ENCODE data around the gene DPPA2. TPM values are rescaled to one million over a fixed set of nuclear protein-coding genes. Genes with fewer than 3 reads are reported as not detected.
"Not testable (repeated sequence)": the region's sequence is repeated elsewhere in the genome, so short reads cannot be mapped to it uniquely, and the experiment has no call there.

Gene DPPA2
- total RNA-seq (2022), result not detected in 2 replicates
- not detected for Bru-seq, nascent RNA
- BruChase-seq, experiment 1, labeled RNA remaining after a 6-hour chase, result not detected
- not detected for BruChase-seq, experiment 2, labeled RNA remaining after a 2-hour chase
- long read RNA-seq, result 0 reads

DNA sequence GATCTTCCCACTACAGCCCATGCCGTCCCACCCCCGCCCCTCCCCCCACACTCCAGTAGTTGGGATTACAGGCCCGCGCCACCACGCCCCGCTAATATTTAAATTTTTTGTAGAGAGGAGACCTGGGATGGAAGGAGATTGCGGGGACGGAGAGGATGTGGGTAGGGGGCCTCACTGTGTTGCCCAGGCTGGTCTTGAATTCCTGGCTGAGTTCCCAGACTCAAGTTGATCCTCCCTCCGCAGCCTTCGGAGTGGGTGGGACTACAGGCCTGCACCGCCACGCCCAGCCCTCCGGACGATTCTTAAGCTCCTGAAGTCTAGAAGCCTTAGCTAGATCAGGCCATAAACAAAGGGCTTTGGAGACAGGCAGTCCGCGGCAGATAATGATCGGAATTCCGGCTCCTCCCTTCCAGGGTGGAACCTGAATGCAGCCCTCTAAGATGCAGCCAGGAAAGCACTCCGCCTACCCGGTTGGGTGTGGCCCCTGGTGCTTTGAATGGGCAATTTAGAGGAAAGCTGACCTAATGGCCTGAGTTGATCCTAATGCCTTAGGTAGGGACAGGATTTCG, at the start of gene DPPA2:
Gene DPPA2, minus strand, starts transcription at position 356 of the 569 bp plus-strand sequence. CDS start 1,975 bp downstream, outside the sequence.
- Mint-ChIP-seq H3K4me1 (ENCODE audit: low read depth, unreplicated experiment) (no peaks in the 10 kb centered on the region), H3K4me3 (ENCODE audit: low read depth, unreplicated experiment) (no peak within 1 kb of the TSS), H3K9me3 (ENCODE audit: low read depth, unreplicated experiment) (no peaks in the 10 kb centered on the region), H3K27ac (ENCODE audit: unreplicated experiment) (no peak within 1 kb of the TSS), H3K27me3 (ENCODE audit: unreplicated experiment) (no peaks in the 10 kb centered on the region), H3K36me3 (ENCODE audit: insufficient read depth, unreplicated experiment) (no peaks in the 10 kb centered on the region)
- CTCF ChIA-PET, result no interaction called here
- BruUV-seq (replicated peaks), result no TSS peak
- TF ChIP-seq CTCF (IDR thresholded peaks at IDR 0.05; ENCODE audit: unreplicated experiment), result no peak
- intact Hi-C loops (cut with micrococcal nuclease; ENCODE audit: unreplicated experiment), result no loop called here
- DNase-seq, result no peak

DNA sequence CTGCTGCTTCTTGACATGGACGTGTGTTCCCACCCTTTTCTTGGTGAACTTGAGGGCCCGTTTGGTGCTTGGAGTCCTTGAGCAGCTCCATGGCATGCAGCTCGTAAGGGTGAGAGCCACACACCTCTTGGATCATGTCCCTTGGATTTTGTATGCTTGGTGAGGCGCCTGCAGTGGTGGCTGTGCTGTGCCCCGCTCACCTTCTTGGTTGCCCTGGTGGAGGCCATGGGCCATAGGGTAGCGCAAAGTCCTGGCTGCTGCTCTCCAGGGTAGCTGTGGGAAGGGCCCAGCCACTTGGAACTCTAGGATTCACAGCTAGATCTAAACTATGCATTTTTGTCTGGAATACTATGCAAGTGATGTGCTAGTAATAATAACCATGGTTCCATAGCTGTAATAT, 47.8 kb upstream of the DPPA2 start:
- Mint-ChIP-seq H3K4me1 (ENCODE audit: low read depth, unreplicated experiment) (peaks cover 14% of the 10 kb centered on the region), H3K27me3 (ENCODE audit: unreplicated experiment) (no peaks in the 10 kb centered on the region), H3K27ac (ENCODE audit: unreplicated experiment) (no peak overlapping the region), H3K9me3 (ENCODE audit: low read depth, unreplicated experiment) (no peaks in the 10 kb centered on the region), H3K4me3 (ENCODE audit: low read depth, unreplicated experiment) (no peak overlapping the region), H3K36me3 (ENCODE audit: insufficient read depth, unreplicated experiment) (no peaks in the 10 kb centered on the region)
- BruUV-seq (replicated peaks), result no TSS peak
- no peak for TF ChIP-seq CTCF (IDR thresholded peaks at IDR 0.05; ENCODE audit: unreplicated experiment)
- intact Hi-C loops (cut with micrococcal nuclease; ENCODE audit: unreplicated experiment), result no loop called here
- CTCF ChIA-PET, result interaction anchor here (0.6 to 0.7 kb wide), 2 partner anchors 80 to 1725 kb away, joined by 3 read pairs; no protein-coding TSS in a partner anchor
- DNase-seq, result no peak

- H3K27ac Mint-ChIP-seq (ENCODE audit: unreplicated experiment), result no peak overlapping the region
- H3K9me3 Mint-ChIP-seq (ENCODE audit: low read depth, unreplicated experiment), result no peaks in the 10 kb centered on the region
- no peak for TF ChIP-seq CTCF (IDR thresholded peaks at IDR 0.05; ENCODE audit: unreplicated experiment)
- no peak for DNase-seq
- CTCF ChIA-PET, result interaction anchor here (0.6 kb wide), 1 partner anchor 1725 kb away, joined by 3 read pairs; no protein-coding TSS in a partner anchor
- no peak overlapping the region for H3K4me3 Mint-ChIP-seq (ENCODE audit: low read depth, unreplicated experiment)
- peaks cover 14% of the 10 kb centered on the region for H3K4me1 Mint-ChIP-seq (ENCODE audit: low read depth, unreplicated experiment)
- intact Hi-C loops (cut with micrococcal nuclease; ENCODE audit: unreplicated experiment), result no loop called here
- no peaks in the 10 kb centered on the region for H3K36me3 Mint-ChIP-seq (ENCODE audit: insufficient read depth, unreplicated experiment)
- H3K27me3 Mint-ChIP-seq (ENCODE audit: unreplicated experiment), result no peaks in the 10 kb centered on the region
- no TSS peak for BruUV-seq (replicated peaks)
Observed at GRCh38 chr3:109363634-109364033, 47.3 kb upstream of the DPPA2 start.

DNA sequence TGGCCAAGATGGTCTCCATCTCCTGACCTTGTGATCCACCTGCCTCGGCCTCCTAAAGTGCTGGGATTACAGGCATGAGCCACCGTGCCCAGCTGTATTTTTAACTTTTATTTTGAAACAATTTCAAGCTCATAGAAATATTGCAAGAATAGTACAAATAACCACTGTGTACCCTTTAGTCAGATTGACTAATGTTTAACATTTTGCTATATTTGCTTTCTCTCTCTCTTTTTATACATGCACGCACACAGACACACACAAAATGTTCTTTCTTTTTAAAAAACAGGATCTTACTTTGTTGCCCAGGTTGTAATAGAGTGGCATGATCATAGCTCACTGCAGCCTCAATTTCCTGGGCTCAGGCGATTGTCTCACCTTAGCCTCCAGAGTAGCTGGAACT, 46.5 kb upstream of the DPPA2 start:
- intact Hi-C loops (cut with micrococcal nuclease; ENCODE audit: unreplicated experiment), result no loop called here
- DNase-seq, result no peak
- BruUV-seq (replicated peaks), result no TSS peak
- peaks cover 14% of the 10 kb centered on the region for H3K4me1 Mint-ChIP-seq (ENCODE audit: low read depth, unreplicated experiment)
- no peak overlapping the region for H3K4me3 Mint-ChIP-seq (ENCODE audit: low read depth, unreplicated experiment)
- H3K27ac Mint-ChIP-seq (ENCODE audit: unreplicated experiment), result no peak overlapping the region
- no peak for TF ChIP-seq CTCF (IDR thresholded peaks at IDR 0.05; ENCODE audit: unreplicated experiment)
- H3K9me3 Mint-ChIP-seq (ENCODE audit: low read depth, unreplicated experiment), result no peaks in the 10 kb centered on the region
- no peaks in the 10 kb centered on the region for H3K27me3 Mint-ChIP-seq (ENCODE audit: unreplicated experiment)
- CTCF ChIA-PET, result no interaction called here
- no peaks in the 10 kb centered on the region for H3K36me3 Mint-ChIP-seq (ENCODE audit: insufficient read depth, unreplicated experiment)

GRCh38 chr3:109358809-109359208, 42.5 kb upstream of the DPPA2 start:
- peaks cover 13% of the 10 kb centered on the region for H3K4me1 Mint-ChIP-seq (ENCODE audit: low read depth, unreplicated experiment)
- H3K27ac Mint-ChIP-seq (ENCODE audit: unreplicated experiment); DNase-seq; H3K27me3 Mint-ChIP-seq (ENCODE audit: unreplicated experiment); H3K4me3 Mint-ChIP-seq (ENCODE audit: low read depth, unreplicated experiment); H3K36me3 Mint-ChIP-seq (ENCODE audit: insufficient read depth, unreplicated experiment); intact Hi-C loops (cut with micrococcal nuclease; ENCODE audit: unreplicated experiment); BruUV-seq (replicated peaks); H3K9me3 Mint-ChIP-seq (ENCODE audit: low read depth, unreplicated experiment): not testable (repeated sequence)
- CTCF ChIA-PET, result interaction anchor here (0.7 kb wide), 1 partner anchor 129 kb away, joined by 4 read pairs; no protein-coding TSS in a partner anchor

Data from Calu3 (cell line).